GM18526 (cell line): ENCODE results near the gene SOX5.

Source experiments
- POLR2A ChIP-seq: IDR thresholded peaks from 3 replicates; pipeline ENCODE4 v1.6.1; 2011; ENCODE audit not compliant: insufficient read length; ENCODE audit errors: extremely low read depth

Gene SOX5

GRCh38 chr12:23488130-23488529 lies 461.3 kb downstream of the SOX5 start:
- no peak for TF ChIP-seq POLR2A

GRCh38 chr12:23484238-23484637 lies 465.2 kb downstream of the SOX5 start:
- no peak for TF ChIP-seq POLR2A

- TF ChIP-seq POLR2A = no peak
These were observed 466.9 kb downstream of the SOX5 start for GRCh38 chr12:23482571-23482970.
